Hepatocyte (in vitro differentiated cells): Measurements from ENCODE around the gene MID1.

Experiments used
- EZH2 ChIP-seq: fragments of 200-600 bp; sonication (generic); IDR thresholded peaks from 2 replicates; pipeline ENCODE4 v1.6.1; 2016; ENCODE audit warnings: antibody characterized with exemption, mild to moderate bottlenecking, borderline replicate concordance
- EZH2phosphoT487 ChIP-seq: fragments of 200-600 bp; sonication (generic); IDR thresholded peaks from one replicate; pipeline ENCODE4 v1.6.1; 2018; ENCODE audit warnings: antibody characterized with exemption, mild to moderate bottlenecking, low read depth, moderate library complexity; ENCODE audit not compliant: unreplicated experiment, severe bottlenecking
- TF ChIP-seq, protein P1 (sequence below): fragments of 200-600 bp; sonication (generic); IDR thresholded peaks from 2 replicates; pipeline ENCODE4 v1.5.1; 2016; ENCODE audit warnings: antibody characterized with exemption, mild to moderate bottlenecking; ENCODE audit not compliant: poor library complexity

DNA sequence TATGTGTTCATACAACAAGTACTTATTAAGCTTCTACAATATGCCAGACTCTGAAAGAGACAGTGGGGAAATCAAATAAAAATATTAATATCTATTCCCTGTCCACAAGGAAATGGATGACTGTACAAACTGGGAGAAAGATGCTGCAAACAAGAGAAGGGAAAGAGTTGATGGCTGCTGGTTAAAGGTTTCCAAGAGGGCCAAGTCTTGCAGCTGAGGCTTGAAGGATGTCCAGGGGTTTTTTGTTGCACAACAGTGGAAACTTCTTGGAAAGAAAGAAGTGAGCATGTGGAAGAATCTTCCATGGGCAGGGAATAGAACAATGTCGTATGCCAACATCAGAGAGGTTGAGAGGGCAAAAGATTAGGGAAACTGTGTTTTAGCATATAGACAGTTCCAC, 95.8 kb downstream of the MID1 start:
- TF ChIP-seq, protein P1, sequence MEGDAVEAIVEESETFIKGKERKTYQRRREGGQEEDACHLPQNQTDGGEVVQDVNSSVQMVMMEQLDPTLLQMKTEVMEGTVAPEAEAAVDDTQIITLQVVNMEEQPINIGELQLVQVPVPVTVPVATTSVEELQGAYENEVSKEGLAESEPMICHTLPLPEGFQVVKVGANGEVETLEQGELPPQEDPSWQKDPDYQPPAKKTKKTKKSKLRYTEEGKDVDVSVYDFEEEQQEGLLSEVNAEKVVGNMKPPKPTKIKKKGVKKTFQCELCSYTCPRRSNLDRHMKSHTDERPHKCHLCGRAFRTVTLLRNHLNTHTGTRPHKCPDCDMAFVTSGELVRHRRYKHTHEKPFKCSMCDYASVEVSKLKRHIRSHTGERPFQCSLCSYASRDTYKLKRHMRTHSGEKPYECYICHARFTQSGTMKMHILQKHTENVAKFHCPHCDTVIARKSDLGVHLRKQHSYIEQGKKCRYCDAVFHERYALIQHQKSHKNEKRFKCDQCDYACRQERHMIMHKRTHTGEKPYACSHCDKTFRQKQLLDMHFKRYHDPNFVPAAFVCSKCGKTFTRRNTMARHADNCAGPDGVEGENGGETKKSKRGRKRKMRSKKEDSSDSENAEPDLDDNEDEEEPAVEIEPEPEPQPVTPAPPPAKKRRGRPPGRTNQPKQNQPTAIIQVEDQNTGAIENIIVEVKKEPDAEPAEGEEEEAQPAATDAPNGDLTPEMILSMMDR: no peak
- no peak for TF ChIP-seq EZH2
- TF ChIP-seq EZH2phosphoT487: no peak
